NB4 (cell line): ENCODE measurements around the gene TYMP.

Experiments used
- POLR2A ChIP-seq: IDR thresholded peaks from 2 replicates; pipeline ENCODE4 v1.6.1; 2011; ENCODE audit warnings: mild to moderate bottlenecking; ENCODE audit not compliant: insufficient read length; ENCODE audit errors: extremely low read depth
- TF ChIP-seq, protein P1 (sequence below): IDR thresholded peaks from one replicate; pipeline ENCODE4 v1.5.1; 2012; ENCODE audit warnings: low read depth, low read length
- TF ChIP-seq, protein P2 (sequence below): IDR thresholded peaks from 2 replicates; pipeline ENCODE4 v1.6.1; 2011; ENCODE audit warnings: low read depth, low read length

DNA sequence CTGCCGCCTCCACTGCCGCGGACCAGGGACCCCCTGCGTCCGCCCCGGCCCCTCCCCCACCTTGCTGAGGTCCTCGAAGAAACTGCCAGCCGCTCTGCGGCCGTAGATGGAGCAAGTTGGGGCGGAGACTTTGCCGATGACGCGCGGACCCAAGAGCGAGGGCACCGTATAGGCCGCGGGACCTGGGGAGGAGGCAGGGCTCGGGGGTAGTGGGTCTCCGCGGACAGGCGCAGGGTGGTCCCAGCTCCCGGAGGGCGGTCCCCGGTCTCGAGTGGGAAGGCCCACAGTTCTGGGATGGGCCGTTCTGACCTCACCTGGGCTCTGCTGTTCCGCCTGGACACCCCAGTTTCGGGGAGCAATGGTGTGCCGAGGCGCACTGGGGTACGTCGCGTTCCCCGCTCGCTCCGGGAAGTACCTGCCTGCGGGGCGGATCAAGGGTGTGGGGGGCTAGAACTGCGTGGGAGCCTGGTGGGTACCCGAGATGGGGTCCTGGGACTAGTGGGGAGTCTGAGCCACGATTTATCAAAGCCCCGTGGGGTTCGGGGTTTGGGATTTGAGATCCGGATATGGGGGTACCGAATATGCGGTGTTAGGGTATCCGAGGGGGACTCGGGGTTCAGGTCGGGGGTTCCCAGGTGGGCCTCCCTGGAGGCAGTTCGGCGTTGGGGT, 1.2 kb upstream of the TYMP start:
- TF ChIP-seq, protein P1, sequence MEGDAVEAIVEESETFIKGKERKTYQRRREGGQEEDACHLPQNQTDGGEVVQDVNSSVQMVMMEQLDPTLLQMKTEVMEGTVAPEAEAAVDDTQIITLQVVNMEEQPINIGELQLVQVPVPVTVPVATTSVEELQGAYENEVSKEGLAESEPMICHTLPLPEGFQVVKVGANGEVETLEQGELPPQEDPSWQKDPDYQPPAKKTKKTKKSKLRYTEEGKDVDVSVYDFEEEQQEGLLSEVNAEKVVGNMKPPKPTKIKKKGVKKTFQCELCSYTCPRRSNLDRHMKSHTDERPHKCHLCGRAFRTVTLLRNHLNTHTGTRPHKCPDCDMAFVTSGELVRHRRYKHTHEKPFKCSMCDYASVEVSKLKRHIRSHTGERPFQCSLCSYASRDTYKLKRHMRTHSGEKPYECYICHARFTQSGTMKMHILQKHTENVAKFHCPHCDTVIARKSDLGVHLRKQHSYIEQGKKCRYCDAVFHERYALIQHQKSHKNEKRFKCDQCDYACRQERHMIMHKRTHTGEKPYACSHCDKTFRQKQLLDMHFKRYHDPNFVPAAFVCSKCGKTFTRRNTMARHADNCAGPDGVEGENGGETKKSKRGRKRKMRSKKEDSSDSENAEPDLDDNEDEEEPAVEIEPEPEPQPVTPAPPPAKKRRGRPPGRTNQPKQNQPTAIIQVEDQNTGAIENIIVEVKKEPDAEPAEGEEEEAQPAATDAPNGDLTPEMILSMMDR = no peak
- peak; percentile 61 for TF ChIP-seq POLR2A
- TF ChIP-seq, protein P2, sequence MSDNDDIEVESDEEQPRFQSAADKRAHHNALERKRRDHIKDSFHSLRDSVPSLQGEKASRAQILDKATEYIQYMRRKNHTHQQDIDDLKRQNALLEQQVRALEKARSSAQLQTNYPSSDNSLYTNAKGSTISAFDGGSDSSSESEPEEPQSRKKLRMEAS = 0 out of 2 replicates have a peak, but pooled peaks have one; percentile 11
